Activated CD4-positive, alpha-beta T cell treated with anti-CD3 and anti-CD28 coated beads for 4 hours (primary cell): ENCODE results near the gene PRDM11.

Experiments
- DNase-seq, 2 donors: peaks; one replicate each; pipeline ENCODE4 v3.0.0-alpha.2; 2020

PRDM11 gene

DNA sequence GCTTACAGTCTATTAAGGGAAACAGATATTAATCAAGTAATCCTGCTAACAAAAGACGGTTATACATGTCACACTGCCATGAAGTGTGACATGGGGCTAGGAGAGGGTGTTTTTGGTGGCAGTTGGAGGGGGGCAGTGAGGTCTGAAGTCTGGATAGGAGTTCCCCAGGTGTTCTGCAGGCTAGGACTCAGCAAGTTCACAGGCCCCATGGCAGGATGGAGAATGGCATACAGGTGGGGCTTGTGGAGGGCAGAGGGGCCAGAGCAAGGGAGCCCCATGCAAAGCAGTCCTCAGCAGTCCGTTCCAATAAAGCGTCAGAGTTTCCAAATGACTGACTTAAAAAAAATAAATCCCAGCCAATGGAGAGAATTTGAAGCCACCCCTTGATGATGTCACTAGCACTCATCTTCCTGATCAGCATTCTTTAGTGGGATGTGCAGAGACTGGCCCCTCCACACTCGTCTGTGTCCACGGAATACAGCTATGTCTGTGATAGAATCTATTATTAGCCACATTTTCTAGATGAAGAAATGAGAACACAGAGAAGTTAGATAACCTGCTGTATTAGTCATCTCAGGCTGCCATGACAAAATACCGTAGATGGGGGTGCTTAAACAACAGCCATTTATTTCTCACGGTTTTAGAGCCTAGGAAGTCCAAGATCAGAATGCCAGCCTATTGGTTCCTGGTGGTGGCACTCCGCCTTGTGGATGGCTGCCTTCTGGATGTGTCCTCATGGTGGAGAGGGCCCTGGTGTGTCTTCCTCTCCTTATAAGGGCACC, 32.6 kb downstream of the PRDM11 start:
- no peak for DNase-seq

DNA sequence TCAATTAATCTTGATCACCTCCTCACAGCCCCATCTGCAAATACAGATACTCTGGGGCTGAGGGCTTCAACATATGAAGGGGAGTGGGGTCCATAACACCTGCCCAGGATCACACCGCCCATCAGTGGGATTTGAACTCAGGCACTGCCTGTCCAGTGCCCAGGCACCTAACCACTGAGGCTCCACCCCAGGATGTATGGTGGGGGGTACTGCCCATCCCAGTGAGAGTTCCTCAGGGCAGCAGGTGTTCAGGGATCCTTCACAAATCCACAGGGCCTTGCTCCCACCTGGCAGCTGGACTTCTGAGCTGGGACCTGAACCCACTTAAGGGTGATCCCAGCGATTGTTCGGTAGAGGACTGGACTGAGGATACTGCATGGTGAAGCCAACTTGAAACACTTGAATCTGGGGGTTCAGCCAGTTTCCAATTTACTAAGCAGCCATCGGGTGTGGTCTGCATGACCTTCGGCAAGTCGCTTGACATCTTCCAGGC, 33.3 kb downstream of the PRDM11 start:
- DNase-seq, result no peak

DNA sequence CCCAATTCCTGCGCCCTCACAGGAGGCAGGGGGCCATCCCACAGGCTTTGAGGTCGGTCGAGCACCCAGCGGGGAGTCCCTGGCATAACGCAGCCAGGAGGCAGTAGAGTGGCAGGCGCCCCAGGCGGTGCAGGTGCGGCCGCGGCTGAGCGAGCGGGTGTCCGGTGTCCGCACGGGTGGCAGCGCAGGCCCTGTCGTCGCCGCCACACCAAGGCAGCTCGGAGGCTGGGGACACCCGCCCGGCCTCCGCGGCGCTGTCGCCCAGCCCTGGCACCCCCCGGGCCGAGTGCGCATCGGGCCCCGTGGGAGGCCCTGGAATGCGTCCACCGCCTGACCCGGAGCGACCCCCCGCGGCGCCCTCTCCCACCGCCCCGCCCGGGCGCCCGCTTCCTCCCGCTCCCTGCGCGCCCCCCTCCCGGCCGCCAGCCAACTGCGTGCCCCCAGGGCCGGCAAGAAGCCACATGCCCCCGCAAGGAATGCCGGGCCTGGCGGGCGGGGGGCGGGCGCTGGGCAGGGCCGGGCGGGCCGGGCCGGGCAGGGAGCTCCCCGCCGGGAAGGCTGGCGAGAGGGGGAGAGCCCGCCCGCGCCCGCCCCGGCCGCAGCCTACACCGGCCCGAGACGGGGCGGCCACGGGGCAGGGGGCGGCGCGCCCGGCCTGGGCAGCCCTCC, 33.9 kb downstream of the PRDM11 start:
- no peak for DNase-seq

DNA sequence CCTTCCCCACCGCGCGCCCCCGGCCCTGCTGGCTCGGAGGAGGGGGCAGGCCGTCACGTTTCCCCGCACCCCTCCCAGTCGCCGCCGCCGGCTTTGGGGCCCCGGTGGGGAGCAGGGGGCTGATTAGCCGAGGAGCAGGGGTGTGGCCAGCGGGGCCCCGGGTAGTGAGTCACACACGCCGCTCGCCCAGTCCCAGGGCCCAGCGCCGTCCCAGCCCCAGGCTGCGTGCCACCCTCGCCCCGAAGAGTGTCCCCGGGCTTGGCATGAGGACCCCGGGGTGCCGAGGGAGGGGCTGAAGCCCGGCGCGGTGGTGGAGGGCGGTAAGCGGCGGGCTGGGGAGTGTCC, 34.4 kb downstream of the PRDM11 start:
- DNase-seq, result peak; percentile 14 to 22

DNA sequence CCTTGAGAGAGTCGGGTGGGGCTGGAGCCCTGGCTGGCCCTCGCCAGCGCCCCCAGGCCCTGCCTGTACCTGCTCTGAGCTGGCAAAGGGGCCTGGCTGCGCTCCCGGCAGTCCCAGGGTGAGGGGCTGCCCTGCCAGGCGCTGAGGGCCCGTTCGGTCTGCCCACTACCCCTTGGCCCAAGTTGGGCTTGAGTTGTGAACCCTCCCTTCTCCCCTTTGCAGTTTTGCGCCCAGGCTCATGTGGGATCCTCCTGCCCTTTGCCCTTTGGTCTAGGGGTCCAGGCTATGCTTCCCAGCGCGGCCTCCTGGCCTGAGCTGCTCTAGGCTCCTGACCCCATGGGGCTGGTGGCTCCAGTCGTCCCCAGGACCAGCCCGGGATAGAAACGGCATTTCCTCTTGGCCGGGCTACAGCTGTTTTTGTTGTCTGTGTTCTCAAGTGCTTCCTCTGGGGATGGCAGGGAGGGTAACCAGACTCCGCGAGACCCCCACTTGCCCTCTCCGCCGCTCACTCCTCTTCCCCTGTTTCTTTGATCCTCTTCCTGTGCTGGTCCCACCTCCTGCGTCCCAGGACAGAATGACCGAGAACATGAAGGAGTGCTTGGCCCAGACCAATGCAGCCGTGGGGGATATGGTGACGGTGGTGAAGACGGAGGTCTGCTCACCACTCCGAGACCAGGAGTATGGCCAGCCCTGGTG, 34.9 kb downstream of the PRDM11 start:
- no peak for DNase-seq

DNA sequence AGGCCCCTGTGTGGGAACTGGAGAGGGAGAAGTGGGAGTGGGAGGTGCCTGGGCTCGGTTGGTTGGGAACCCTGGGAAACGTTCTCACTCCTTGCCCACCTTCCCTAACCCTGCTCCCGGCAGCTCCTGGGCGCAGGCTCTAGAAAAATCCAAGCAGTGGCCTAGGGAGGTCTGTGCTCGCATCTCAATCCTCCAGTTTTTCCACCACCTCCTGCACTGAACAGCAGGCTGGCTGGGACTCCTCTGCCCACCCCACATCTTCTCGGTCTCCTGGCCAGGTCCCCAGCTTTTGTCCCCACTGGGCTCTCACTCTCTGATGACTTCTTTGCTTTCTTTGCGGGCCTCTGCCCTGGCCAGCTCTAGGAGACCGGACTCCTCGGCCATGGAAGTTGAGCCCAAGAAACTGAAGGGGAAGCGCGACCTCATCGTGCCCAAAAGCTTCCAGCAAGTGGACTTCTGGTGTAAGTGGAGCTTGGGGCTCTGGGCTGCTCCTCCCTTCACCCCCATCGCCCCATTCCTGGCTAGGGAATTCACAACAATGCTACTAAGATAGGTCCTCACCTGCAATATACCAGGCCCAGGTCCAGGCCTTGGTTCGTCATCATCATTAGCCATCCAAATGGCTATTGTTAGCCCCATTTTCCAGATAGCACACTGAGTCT, 35.6 kb downstream of the PRDM11 start:
- DNase-seq, result no peak

DNA sequence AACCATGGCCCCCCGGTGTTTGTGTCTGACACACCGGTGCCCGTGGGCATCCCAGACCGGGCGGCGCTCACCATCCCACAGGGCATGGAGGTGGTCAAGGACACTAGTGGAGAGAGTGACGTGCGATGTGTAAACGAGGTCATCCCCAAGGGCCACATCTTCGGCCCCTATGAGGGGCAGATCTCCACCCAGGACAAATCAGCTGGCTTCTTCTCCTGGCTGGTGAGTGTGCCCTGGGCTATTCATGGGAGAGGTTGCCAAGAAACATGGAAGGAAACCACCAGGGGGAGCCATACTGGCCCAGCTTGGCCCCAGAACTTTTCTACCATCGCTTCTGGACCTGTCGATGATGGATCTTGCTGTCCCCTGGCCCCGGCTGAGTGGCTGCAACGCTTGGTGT, 36.5 kb downstream of the PRDM11 start:
- no peak for DNase-seq

DNA sequence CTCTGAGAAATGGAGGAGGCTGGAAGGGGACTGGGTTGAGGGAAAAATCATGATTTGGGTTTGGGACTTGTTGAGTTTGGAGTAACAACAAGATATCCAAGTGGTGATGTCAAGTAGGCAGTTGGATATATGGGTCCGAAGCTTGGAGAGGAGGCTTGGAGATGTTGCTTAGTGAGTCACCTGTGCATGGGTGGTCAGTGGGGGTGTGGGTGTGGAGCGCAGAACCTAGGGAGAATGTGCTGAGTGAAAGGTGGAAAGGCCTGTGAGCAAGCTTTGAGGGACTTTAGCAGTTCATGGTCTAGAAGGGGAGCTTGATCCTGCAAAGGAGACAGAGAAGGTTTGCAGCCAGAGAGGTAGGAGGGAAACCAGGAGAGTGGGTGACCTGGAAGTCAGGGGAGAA, 38.2 kb downstream of the PRDM11 start:
- DNase-seq, result no peak

DNA sequence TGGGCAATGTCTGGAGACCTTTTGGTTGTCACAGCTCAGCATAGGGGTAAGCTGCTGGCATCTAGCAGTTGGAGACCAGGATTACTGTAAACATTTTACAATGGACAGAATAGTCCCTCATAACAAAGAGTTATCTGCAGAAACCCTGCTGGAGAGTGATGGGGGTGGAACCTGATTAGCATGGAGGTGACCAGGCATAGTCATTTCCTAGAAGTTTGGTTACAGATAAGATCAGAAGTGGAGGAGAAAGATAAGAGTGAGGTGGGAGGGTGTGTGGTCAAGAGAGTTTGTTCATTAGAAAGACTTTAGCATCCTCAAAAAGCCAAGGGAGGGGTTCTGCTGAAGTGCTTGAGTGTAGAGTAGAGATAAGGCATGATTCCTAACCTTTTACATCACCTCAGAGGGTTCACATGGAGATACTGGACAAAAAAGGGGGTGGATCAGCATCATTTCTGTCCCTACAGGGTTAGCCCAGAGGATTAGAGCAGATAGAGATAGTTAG, 38.8 kb downstream of the PRDM11 start:
- no peak for DNase-seq

DNA sequence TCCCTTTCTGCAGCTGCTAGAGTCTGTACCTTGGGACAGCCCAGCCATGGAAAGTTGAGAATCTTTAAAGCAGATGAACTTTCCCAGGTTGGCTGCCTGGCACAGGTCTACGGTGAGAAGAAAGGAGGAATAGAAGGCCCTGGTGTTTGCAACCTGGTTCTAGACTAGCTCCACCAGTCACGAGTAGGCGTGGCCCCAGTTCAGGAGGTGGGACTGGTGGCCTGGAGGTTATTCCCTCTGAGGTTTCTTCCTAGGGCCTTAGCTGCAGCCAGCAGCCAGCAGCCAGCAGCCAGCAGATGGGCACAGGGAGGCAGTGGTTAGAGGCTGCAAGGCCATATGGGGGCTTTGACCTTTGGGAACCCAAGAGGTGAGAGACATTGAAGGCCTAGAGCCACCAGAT, 40.9 kb downstream of the PRDM11 start:
- no peak for DNase-seq

DNA sequence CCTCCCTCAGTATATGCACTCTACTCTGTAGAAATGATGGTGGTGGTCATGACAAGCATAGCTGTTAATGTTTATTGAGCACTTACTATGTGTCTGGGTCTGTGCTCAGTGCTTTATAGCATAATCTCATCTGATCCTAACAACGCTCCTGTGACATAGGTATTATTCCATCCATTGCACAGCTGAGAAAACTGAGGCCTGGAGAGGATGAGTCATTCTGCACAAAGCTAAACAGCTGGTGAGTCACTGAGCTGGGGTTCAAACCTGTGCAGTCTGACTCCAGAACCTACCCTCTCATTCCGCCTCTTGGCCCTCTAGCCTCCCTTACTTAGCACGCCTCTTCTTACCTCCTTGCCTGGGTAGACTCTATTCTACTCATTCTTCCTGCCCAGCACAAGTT, 41.7 kb downstream of the PRDM11 start:
- DNase-seq, result no peak

DNA sequence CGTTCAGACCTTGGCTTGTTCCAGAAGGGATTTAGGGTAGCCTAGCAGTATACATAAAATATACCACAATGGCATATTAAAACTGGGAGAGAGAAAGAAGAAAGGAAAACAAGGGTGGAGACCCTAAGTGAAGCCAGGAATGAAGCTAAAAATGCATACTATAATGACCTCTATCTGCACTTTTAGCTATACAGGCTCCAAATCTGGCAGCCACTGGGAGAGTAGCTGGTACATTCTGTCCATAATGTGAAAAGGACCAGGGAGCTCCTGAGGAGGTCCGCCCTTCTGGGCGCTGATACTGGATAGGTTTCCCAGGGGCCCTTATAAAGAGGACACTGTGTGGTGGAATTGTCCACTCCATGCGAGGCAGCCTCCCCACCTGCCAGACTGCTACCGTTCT, 42.8 kb downstream of the PRDM11 start:
- no peak for DNase-seq

DNA sequence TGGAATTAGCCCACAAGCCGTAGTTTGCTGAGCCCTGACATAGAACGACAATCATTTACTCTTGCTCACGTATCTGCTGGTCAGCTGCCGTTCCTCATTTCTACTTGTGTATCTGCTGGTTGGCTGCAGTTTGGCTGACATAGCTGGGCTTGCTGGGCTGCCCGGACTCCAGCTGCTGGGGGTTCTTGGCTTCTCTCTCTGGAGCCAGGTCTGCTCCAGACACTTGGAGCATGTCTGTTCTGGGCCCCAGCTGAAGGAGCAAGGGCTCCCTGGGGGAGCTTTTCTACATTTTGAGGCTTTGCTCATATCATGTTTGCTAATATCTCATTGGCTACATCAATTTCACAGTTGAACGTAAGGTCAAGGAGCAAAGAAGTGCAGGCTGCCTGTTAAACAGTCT, 47.3 kb downstream of the PRDM11 start:
- DNase-seq, result no peak

DNA sequence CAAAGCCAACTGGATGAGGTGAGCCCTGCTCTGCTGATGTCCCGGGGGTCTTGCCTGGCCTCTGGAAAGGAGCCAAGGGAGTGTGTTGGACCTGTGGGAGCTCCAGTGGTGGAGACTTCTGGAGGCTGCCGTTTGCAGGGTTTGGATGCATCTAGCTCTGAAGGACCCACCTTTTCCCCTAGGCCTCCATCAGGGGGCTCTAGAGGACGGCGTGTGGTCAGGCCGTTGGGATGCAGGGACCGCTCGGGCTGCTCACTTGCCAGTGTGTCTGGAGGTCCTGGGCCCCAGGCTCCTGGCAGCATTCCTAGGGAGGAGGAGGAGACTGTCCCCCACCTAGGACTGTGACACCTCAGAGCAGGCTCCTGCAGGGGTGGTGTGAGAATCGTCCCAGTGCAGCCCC, 58.3 kb downstream of the PRDM11 start:
- DNase-seq, result no peak

DNA sequence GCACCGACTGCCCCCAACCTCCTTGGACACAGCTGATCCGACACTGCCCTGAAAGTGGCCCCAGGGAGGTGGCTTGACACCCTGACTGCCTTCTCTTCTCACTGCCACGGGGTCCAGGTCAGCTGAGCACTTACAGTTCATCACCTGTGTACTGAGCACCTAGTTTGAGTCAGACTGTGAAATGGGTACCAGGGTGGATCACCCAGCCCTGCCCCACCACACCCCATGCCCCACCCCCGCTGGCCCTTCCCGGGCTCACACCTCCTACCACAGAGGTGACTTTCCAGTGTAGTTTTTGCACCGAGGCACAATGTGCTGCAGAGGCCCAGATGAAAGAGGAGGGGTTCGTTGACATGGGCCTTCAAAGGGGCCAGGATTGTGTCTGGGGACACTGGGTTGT, 59.5 kb downstream of the PRDM11 start:
- no peak for DNase-seq

DNA sequence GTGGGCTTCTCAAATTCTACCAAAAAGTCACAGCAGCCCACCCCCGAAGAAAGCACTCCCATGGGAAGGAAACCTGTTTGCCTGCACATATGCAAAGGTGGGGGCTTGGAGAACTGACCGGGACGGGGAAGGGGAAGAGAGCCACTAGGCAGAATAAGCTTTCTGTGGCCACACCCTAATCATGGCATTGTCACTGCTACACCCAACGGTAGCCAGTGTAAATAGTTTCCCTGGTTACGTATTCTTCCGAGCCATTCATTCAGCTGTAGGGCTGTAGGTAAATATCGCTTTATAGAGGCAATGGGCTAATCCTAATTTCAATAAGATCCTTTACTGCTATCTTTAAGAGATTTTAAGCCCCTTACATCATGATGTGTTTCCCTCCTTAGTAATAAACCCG, 61.7 kb downstream of the PRDM11 start:
- no peak for DNase-seq

DNA sequence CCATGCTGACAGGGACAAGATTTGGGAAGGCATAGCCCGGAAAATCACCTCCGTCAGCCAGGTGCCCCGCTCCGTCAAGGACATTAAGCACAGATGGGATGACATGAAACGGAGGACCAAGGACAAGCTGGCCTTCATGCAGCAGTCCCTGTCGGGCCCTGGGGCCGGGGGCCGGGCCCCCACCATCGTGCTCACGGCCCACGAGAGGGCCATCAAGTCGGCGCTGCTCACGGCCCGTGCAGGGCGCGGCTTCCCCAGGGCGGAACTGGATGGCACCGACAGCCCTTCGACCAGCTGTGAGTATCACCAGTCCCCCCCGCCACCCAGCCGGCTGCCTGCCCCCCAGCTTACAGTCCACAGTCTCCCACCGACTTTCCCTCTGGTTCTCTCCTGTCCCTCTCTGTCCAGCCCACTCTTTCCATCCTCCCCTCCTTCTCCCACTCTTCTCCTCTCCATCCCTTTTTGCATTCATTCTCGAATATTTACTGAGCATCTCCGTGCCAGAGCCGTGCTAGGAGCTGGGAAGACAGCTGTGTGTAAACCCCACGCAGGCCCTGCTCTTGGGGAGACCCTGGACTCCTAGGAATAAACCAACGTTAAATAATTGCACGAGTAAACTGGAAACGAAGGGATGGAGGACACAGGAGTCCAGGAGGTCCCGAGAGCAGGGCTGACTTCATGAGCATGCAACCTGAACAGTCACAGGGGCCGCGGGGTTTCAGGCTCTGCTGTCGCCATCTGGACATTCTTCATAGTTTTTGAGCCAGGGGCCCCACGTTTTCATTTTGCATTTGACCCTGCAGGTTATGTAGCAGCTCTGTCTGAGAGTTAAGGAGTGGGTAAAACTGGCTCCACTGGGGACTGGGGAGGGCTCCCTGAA, 62.8 kb downstream of the PRDM11 start:
- DNase-seq, result no peak

DNA sequence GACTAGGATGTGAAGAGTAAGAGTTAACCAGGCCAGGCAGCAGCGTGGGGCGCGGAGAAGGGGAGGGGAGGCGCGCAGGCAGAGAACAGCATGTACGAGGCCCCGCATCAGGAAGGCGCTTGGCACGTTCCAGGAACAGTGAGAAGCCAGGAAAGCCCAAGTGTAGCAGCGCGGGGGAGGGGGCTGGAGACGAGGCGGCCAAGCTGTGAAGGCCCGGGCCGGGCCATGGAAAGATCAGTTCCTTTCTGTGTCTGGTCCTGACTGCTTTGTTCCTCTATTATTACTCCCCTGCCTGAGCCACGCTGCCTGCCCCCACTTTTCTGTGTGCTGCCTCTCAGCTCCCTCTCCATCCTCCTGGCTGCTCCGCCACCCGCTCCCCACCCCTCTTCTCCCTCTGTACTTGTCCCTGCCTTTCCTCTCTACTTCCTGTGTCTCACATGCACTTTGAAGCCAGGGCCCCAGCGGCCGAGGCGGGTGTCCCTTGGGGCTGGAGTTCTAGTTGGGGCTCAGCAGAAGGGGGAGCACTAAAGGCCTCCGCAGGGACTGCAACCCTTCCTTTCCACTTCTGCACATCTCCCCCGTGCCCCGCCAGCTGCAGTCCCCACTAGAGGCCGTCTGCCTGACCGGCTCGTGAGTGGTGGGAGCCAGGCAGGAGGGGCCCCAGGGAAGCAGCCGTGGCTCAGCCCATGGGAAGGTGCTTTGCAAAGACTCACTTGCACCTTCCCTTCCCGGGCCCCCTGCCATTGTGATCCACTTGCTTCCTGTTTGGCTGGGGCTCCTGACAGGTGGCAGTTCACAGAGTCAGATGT, 63.7 kb downstream of the PRDM11 start:
- DNase-seq, result no peak

DNA sequence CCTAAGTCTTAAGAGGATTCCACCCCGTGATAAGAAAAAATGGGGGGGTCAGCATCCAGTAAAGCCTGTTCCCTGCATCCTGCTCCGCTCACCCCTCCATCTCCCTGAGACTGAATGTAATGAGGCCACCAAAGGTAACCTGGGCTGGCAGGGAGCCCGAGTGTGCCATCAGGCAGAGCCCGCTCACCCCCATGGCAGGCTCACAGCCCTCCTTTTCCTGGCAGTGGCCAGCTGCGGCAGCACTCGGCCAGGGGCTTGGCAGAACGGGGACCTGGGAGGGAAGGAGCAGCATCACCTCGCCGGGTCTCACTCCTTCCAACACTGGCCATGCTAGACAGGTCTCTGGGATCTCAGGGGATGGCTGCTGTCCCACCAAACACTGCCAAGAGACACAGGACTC, 64.4 kb downstream of the PRDM11 start:
- no peak for DNase-seq

DNA sequence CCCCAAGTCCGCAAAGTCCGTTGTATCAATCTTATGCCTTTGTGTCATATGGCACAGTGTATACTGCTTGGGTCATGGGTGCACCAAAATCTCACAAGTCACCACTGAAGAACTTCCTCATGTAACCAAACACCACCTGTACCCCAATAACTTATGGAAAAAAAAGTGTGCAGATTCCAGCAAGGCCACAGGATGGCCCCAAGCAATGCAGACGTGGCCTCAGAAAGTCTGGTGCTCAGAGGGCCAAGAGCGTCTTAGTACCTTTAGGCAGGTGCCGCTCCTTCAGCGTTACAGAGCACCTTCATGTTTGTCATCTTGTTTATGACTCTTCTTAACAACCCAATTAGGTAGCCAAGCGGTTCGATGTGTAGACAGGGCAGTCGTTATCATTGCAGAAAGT, 65.3 kb downstream of the PRDM11 start:
- DNase-seq, result no peak

DNA sequence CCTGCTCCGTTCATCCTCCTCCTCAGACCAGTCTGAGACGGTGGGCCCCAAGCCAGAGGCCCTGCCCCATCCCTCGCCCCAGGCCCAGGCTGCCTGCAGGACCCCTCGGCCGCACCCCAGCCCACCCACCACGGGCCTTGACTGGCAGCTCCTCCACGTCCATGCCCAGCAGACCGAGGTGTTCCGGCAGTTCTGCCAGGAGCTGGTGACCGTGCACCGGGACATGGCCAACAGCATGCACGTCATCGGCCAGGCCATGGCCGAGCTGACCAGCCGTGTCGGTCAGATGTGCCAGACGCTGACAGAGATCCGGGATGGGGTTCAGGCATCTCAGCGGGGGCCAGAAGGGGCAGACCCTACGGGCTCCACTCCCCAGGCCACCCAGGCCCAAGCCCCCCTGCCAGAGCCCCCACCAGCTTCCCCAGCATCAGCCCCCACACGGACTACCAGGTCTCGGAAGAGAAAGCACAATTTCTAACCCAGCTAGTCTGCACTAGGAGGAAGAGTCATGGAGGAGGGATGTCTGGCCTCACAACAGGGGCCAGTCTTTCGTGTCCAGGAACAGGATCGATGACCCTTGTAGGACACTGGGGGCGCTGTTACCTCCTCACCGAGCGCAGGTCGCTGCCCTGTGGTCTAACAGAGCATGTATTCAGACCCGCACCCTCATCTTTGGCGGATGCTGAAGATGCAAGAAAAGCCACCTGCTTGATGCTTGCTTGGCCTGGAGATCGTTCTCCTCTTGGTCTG, 66.3 kb downstream of the PRDM11 start:
- no peak for DNase-seq
